ENCODE measurements around the gene ASXL1.

Gene ASXL1

GRCh38 chr20:32461836-32462600 is 103.9 kb downstream of the ASXL1 start:
- no peak overlapping the region for H2BK15ac ChIP-seq (ENCODE audit: low read length)
- H3K36me3 ChIP-seq (replicated peaks in 1 of 2; ENCODE audit: control insufficient read depth in 2 of 2, insufficient read depth in 2 of 2, low read length in 2 of 2): peaks cover 2 to 32% of the 10 kb centered on the region in 2 donors
- H3K4me3 ChIP-seq (ENCODE audit: low read length in 2 of 2): no peak overlapping the region
- H3K23ac ChIP-seq (ENCODE audit: low read depth, low read length, poor library complexity): no peak overlapping the region
- H4K8ac ChIP-seq (ENCODE audit: low read depth, low read length): no peak overlapping the region
- peaks cover 0 to 2% (median 0%) of the 10 kb centered on the region in 3 experiments for H3K27me3 ChIP-seq (ENCODE audit: control insufficient read depth in 3 of 3, insufficient read depth in 3 of 3, low read depth in 1 of 3, low read length in 3 of 3)
- no CpG with 5 or more reads among the region's 17 CpGs for WGBS, 2 donors (ENCODE audit: extremely low coverage in 2 of 2, insufficient read length in 2 of 2, insufficient replicate concordance in 1 of 2)
- DNase-seq (ENCODE audit: low spot score): no peak
- H2AFZ ChIP-seq (ENCODE audit: low read length): no peak overlapping the region
- peak overlapping the region; percentile 83 for H3K18ac ChIP-seq (ENCODE audit: low read length)
- H2BK12ac ChIP-seq (ENCODE audit: low read length): peak overlapping the region; percentile 58
- H3K27ac ChIP-seq (replicated peaks; ENCODE audit: low read length): no peak overlapping the region
- H3K4ac ChIP-seq (ENCODE audit: low read length): peak overlapping the region; percentile 76
- peak overlapping the region; percentile 55 for H3K9ac ChIP-seq (ENCODE audit: low read depth, low read length, poor library complexity)
- H3K79me1 ChIP-seq (ENCODE audit: low read depth, low read length): peaks cover 22% of the 10 kb centered on the region
- peak overlapping the region; percentile 3 for H2BK5ac ChIP-seq (ENCODE audit: low read length)
- H2AK5ac ChIP-seq (ENCODE audit: low read depth, low read length): peak overlapping the region; percentile 94
- H3K4me2 ChIP-seq (ENCODE audit: insufficient read depth, low read length, poor library complexity, severe bottlenecking): no peak overlapping the region
- H3K14ac ChIP-seq (ENCODE audit: low read length): peak overlapping the region; percentile 85
- H3K9me3 ChIP-seq (replicated peaks in 1 of 2; ENCODE audit: control insufficient read depth in 2 of 2, insufficient read depth in 1 of 2, low read depth in 1 of 2, low read length in 2 of 2): no peaks in the 10 kb centered on the region
- H4K91ac ChIP-seq (ENCODE audit: low read depth, low read length, poor library complexity): no peak overlapping the region
- H2BK120ac ChIP-seq (ENCODE audit: low read depth, low read length): no peak overlapping the region
- peaks cover 29 to 42% of the 10 kb centered on the region in 2 donors for H3K4me1 ChIP-seq (ENCODE audit: control insufficient read depth in 2 of 2, insufficient read depth in 1 of 2, low read depth in 1 of 2, low read length in 2 of 2)

- Histone ChIP-seq H3K14ac (ENCODE audit: low read length) (no peak overlapping the region), H4K8ac (ENCODE audit: low read depth, low read length) (peak overlapping the region; percentile 43), H2BK15ac (ENCODE audit: low read length) (peak overlapping the region; percentile 93), H2BK120ac (ENCODE audit: low read depth, low read length) (no peak overlapping the region), H2BK12ac (ENCODE audit: low read length) (peak overlapping the region; percentile 80), H3K18ac (ENCODE audit: low read length) (peak overlapping the region; percentile 73), H3K36me3 (replicated peaks in 1 of 2; ENCODE audit: control insufficient read depth in 2 of 2, insufficient read depth in 2 of 2, low read length in 2 of 2) (peaks cover 2 to 34% of the 10 kb centered on the region in 2 donors), H3K4me1 (ENCODE audit: control insufficient read depth in 2 of 2, insufficient read depth in 1 of 2, low read depth in 1 of 2, low read length in 2 of 2) (peaks cover 22 to 37% of the 10 kb centered on the region in 2 donors), H3K4me2 (ENCODE audit: insufficient read depth, low read length, poor library complexity, severe bottlenecking) (no peak overlapping the region), H2BK5ac (ENCODE audit: low read length) (peak overlapping the region; percentile 97), H3K9ac (ENCODE audit: low read depth, low read length, poor library complexity) (no peak overlapping the region), H3K27me3 (ENCODE audit: control insufficient read depth in 3 of 3, insufficient read depth in 3 of 3, low read depth in 1 of 3, low read length in 3 of 3) (peaks cover 0 to 2% (median 0%) of the 10 kb centered on the region in 3 experiments), H3K27ac (replicated peaks; ENCODE audit: low read length) (no peak overlapping the region), H4K91ac (ENCODE audit: low read depth, low read length, poor library complexity) (peak overlapping the region; percentile 68), H3K9me3 (replicated peaks in 1 of 2; ENCODE audit: control insufficient read depth in 2 of 2, insufficient read depth in 1 of 2, low read depth in 1 of 2, low read length in 2 of 2) (no peaks in the 10 kb centered on the region), H3K4me3 (ENCODE audit: low read length in 2 of 2) (no peak overlapping the region), H3K4ac (ENCODE audit: low read length) (no peak overlapping the region), H3K79me1 (ENCODE audit: low read depth, low read length) (peaks cover 22% of the 10 kb centered on the region), H2AK5ac (ENCODE audit: low read depth, low read length) (peak overlapping the region; percentile 96), H3K23ac (ENCODE audit: low read depth, low read length, poor library complexity) (peak overlapping the region; percentile 43), H2AFZ (ENCODE audit: low read length) (no peak overlapping the region)
- no CpG with 5 or more reads among the region's 15 CpGs for WGBS, 2 donors (ENCODE audit: extremely low coverage in 2 of 2, insufficient read length in 2 of 2, insufficient replicate concordance in 1 of 2)
- DNase-seq (ENCODE audit: low spot score): no peak
These were observed 104.9 kb downstream of the ASXL1 start for GRCh38 chr20:32462900-32463641.

GRCh38 chr20:32463642-32464400 is 105.7 kb downstream of the ASXL1 start:
- H3K4me1 ChIP-seq (ENCODE audit: control insufficient read depth in 2 of 2, insufficient read depth in 1 of 2, low read depth in 1 of 2, low read length in 2 of 2): peaks cover 17 to 32% of the 10 kb centered on the region in 2 donors
- peak overlapping the region; percentile 43 for H4K8ac ChIP-seq (ENCODE audit: low read depth, low read length)
- H3K14ac ChIP-seq (ENCODE audit: low read length): peak overlapping the region; percentile 76
- H3K4me3 ChIP-seq (ENCODE audit: low read length in 2 of 2): no peak overlapping the region
- peak overlapping the region; percentile 97 for H2BK5ac ChIP-seq (ENCODE audit: low read length)
- H4K91ac ChIP-seq (ENCODE audit: low read depth, low read length, poor library complexity): no peak overlapping the region
- H3K36me3 ChIP-seq (replicated peaks in 1 of 2; ENCODE audit: control insufficient read depth in 2 of 2, insufficient read depth in 2 of 2, low read length in 2 of 2): peaks cover 2 to 34% of the 10 kb centered on the region in 2 donors
- WGBS, 2 donors (ENCODE audit: extremely low coverage in 2 of 2, insufficient read length in 2 of 2, insufficient replicate concordance in 1 of 2): no CpG with 5 or more reads among the region's 28 CpGs
- H3K79me1 ChIP-seq (ENCODE audit: low read depth, low read length): peaks cover 22% of the 10 kb centered on the region
- H2BK12ac ChIP-seq (ENCODE audit: low read length): peak overlapping the region; percentile 33
- peak overlapping the region; percentile 73 for H3K18ac ChIP-seq (ENCODE audit: low read length)
- no peak overlapping the region for H3K4ac ChIP-seq (ENCODE audit: low read length)
- no peak overlapping the region for H2AFZ ChIP-seq (ENCODE audit: low read length)
- no peak for DNase-seq (ENCODE audit: low spot score)
- H3K4me2 ChIP-seq (ENCODE audit: insufficient read depth, low read length, poor library complexity, severe bottlenecking): no peak overlapping the region
- peak overlapping the region; percentile 74 for H2BK120ac ChIP-seq (ENCODE audit: low read depth, low read length)
- peak overlapping the region; percentile 88 for H3K23ac ChIP-seq (ENCODE audit: low read depth, low read length, poor library complexity)
- H3K27me3 ChIP-seq (ENCODE audit: control insufficient read depth in 3 of 3, insufficient read depth in 3 of 3, low read depth in 1 of 3, low read length in 3 of 3): peaks cover 0 to 2% (median 0%) of the 10 kb centered on the region in 3 experiments
- H3K9me3 ChIP-seq (replicated peaks in 1 of 2; ENCODE audit: control insufficient read depth in 2 of 2, insufficient read depth in 1 of 2, low read depth in 1 of 2, low read length in 2 of 2): no peaks in the 10 kb centered on the region
- H2BK15ac ChIP-seq (ENCODE audit: low read length): peak overlapping the region; percentile 93
- peak overlapping the region; percentile 96 for H2AK5ac ChIP-seq (ENCODE audit: low read depth, low read length)
- H3K9ac ChIP-seq (ENCODE audit: low read depth, low read length, poor library complexity): peak overlapping the region; percentile 82
- peak overlapping the region; percentile 49 for H3K27ac ChIP-seq (replicated peaks; ENCODE audit: low read length)
